ENCODE measurements around the gene MRPL46.
"Not testable (repeated sequence)": the region's sequence is repeated elsewhere in the genome, so short reads cannot be mapped to it uniquely, and the experiment has no call there.

The MRPL46 gene

GRCh38 chr15:88477126-88477525 is 9.9 kb upstream of the MRPL46 start:
- DNase-seq = no peak

DNA sequence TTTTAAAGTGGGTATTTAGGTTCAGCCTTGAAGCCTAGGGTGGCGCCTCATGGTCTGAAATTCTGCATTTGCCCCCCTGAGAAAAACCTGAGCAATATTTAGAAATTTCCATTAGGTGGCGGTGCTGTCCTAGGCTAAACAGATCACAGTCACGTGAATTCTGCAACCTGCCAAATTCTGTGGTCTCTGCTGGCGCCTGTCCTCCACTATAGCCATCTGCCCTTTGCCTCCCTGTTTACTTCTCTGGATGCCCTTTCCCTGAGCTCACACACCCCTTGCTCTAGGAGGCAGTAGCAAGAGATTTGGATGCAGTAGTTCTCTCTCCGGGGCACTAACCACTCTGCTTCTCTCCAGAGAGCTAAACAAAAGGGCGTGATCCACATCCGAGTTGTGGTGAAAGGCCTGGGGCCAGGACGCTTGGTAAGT is 9.5 kb upstream of the MRPL46 start:
- peak; percentile 29 for DNase-seq

DNA sequence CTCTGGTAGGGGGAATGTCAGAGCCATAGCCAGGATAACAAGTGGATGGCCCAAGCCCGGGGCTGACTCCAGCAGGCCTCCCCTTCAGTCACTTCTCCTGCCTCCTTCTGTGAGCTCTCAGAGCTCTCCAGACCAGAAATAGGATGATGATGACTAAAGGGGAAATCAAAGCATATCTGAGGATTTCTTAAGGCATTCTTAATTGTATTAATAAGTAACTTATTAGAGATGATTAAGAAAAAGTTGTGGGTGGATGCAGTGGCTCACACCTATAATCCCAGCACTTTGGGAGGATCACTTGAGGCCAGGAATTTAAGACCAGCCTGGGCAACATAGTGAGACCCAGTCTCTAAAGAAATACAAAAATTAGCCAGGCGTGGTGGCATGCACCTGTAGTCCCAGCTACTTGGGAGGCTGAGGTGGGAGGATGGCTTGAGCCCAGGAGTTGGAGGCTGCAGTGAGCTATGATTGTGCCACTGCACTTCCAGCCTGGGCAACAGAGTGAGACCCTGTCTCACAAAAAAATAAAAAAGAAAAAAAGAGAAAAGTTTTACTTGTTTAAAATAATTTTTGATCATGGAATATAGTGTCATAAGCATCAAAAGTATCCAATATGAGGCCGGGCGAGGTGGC is 6.6 kb upstream of the MRPL46 start:
- not testable (repeated sequence) for DNase-seq

- DNase-seq = no peak
Observed at GRCh38 chr15:88472225-88472624, 5.0 kb upstream of the MRPL46 start.

- no peak for DNase-seq
Observed at GRCh38 chr15:88470625-88471372, 3.6 kb upstream of the MRPL46 start.

DNA sequence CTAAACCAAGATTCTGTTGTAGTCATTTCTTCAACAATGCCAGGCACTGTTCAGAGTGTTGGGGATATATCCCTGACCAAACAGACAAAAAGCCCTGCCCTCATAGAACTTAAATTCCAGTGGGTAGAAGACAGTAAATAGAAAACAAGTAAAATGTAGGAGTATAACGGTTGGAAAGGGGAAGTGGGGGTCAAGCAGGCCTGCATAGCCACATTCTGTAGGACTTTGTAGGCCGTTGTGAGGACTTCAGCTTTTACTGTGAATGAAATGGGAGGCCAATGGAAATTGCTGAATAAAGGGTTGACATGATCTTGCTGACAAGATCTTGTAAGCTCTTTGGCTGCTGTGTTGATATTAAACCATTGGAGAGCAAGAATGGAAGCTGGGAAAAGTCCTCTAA is 2.1 kb upstream of the MRPL46 start:
- DNase-seq = no peak

DNA sequence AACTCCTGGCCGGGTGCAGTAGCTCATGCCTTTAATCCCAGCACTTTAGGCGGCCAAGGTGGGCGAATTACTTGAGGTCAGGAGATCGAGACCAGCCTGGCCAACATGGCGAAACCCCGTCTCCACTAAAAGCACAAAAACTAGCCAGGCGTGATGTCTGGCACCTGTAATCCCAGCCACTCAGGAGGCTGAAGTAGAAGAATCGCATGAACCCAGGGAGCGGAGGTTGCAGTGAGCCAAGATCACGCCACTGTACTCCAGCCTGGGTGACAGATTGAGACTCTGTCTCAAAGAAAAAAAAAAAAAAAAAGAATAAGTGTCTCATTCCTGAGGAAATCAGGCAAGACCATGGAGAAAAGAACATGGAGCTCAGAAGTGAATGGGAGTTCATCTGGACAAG is 1.5 kb upstream of the MRPL46 start:
- not testable (repeated sequence) for DNase-seq

DNA sequence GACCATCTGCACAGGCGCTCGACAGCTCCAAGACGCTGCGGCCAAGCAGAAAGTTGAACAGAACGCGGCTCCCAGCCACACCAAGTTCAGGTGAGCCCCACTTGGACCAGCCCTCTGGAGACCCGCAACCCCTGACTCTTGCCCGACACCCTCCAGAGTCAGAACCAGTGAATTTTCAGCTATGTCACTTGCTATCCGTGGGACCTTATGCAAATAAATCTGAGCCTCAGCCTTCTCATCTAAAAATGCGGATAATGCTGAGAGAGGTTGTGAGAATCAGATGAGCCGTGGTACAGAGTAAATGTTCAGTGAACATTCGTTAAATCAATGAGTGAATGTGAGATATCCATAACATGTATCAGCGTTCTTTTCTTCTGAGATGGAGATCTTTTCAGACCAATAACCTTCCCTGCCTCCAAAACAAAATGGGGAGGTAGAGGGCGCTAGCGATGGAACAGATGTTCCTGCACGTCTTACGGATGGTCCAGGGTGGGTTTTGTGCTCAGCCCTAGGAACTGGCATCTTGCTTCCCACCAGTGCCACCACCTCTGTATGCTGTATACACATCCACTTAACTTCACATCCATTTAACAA is 844 bp upstream of the MRPL46 start:
- no peak for DNase-seq

DNA sequence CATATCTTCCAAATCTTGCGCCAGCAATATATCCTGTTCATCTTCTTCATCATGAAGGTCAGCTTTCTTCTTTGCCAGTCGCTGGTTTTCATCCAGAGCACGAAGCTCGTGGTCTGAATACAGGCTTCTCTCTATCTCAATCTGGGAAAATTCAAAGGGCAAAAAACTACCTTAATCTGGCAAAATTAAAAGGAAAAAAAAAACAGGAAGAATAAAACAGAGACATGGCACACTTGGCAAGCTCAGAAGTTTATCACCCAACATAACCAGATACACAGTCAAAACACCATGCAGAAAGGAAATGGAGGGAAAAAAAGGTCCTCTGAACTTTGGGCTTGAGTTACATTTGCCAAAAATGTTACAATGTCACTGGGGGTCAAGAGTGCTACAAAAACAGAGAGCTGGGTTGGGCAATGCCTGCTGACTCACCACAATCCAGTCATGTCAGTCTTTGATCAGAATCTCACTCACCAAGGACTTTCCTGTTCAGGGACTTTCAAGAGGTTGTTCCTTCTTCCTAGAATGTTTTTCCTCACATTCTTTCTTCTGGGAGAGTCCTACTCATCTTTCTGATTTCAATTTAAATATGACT is 1.5 kb downstream of the MRPL46 start:
- DNase-seq = no peak

GRCh38 chr15:88463870-88464532 is 3.2 kb downstream of the MRPL46 start:
- DNase-seq = no peak

DNA sequence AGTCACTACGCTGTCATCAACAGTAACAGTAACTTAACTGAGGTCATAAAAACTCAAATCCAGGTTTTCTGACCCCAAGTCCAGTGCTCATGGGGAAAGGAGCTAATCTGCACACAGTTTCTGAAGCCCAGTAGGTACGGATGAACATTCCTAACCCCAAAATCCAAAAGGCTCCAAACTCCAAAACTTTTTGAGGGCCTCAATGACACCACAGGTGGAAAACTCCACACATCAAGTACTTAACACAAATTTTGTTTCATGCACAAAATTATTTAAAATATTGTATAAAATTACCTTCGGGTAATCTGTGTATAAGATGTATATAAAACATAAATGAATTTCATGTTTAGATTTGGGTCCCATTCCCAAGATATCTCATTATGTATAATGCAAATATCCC is 10.5 kb downstream of the MRPL46 start:
- no peak for DNase-seq

DNA sequence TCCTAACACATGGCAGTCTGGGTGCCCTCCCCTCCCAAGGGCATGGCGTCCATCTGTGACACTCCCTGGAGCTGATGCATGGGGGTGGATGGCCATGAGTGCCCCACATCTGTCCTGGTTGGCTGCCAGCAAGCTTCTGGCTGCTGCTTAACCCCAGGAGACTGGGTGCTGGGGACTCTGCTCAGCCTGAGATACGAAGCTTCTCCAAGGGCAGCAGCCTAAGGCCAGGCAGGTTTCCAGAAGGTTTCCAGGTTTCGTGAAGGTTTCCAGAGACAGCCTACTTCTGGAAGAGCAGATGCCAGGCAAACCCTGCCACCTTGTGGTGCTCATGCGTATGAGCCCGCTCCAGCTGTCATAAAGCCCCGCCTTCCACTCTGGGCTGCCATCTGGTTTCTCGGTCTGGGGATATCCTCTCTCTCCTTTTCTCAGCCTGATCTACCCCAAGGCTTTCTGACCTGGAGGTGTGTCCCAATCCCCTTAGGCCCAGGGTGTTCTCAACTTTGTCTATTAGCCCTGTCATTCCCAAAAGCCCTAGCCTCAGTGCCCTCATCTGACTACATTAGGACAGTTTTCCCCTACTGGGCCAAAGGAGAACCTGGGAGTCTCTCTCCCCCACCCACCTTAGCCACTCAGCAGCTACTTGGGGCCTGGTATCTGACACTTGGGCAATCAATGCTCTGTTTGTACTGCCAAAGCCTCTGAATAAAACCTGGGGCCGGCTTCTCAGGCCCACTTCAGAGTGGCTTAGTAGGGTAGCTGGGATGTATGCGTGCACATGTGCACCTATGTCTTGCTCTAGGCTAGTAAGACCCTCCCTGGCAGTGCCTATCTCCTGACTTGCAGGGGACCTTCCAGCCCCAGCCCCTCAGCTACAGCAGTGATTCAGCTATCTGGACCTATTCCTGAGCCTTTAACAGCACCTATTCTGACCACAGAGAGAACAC is 12.0 kb downstream of the MRPL46 start:
- DNase-seq = peak; percentile 22

DNA sequence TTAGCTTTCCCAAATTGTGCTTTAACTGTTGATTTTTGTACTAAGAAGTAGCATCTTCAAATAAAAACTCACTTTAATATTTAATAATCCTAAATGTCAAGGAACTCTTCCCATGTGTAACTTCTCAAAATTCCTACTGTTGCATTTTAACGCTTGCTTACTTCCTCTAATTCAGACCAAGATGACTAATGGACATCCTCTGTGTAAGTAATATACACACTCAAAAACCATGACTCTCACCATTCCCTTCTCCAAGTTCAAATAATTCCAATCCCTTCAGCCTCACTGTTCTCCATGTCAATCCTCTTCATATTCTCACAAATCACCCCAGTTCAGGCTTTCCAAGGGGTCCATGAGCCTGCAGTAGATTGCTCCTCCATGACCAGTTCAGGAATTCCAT is 13.0 kb downstream of the MRPL46 start:
- DNase-seq = no peak

DNA sequence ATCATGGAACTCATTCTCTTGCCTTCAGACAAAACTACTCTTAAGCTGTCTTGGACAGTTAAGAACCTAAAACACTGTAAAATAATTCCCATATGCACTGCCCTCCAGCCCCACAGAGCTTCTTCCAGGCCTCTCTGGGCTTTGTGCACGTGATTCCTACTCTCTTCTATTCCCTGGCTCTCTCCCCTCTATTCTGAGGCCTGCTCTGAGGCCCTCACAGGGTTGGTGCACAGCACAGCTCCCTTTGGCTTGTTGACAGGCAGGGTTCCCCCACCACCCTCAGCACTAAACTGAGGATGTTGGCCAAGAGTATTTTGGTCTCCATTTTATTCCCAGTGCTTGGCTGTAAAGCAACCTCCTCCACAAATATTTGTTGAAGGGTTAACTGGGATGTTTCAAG is 13.5 kb downstream of the MRPL46 start:
- DNase-seq = no peak

GRCh38 chr15:88450125-88450798 is 16.9 kb downstream of the MRPL46 start:
- peak; percentile 45 for DNase-seq

GRCh38 chr15:88449581-88449980 is 17.6 kb downstream of the MRPL46 start:
- no peak for DNase-seq

- DNase-seq = no peak
Observed at GRCh38 chr15:88448991-88449461, 18.2 kb downstream of the MRPL46 start.

DNA sequence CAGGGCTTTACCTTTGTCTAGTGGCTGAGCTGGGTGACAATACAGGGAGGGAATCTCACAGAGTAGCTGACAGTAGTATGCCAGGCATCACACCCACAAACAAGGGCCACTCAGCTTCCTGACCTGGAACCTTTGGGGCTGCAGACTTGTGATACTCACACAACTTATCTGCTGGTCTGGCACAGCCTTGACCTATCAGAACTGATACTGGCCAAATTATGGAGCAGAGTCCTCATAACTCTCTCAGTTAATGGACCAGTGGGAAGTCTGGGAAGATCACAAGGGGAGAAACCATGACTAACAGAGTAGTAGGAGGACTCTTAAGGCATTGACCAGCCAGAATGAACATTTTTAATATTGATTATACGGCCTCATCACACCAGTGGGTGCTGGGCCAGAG is 19.4 kb downstream of the MRPL46 start:
- no peak for DNase-seq

- no peak for DNase-seq
Observed at GRCh38 chr15:88447206-88447605, 20.0 kb downstream of the MRPL46 start.

DNA sequence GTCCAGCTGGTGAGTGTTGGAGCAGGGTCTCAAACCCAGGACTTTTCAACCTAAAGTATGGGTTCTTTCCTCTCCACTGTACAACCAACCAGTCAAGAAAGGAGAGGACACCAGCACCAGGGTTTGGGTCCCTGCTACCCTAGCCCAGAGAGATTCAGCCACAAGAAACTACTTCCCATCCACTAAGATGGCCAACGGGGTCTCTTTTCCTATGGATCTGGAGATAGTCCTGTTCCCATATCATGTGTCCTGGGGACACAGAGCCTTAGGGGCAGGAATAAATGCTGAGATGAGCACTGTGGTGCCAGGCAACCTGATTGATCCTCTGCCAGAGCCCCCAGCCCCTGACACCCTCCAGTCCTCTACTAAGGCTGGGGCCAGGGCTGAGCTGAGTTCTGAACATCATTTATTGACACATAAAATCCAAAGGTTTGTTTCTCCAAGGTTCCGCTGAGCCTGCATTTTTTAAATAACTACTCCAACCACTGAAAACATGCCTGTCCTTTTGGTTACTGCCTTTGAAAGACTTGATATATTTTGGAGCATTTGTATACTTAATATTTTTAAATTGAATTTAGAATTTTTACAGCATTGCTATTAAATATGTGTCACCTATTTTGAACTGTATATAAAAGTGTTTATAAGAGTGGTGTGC is 26.0 kb downstream of the MRPL46 start:
- DNase-seq = no peak

DNA sequence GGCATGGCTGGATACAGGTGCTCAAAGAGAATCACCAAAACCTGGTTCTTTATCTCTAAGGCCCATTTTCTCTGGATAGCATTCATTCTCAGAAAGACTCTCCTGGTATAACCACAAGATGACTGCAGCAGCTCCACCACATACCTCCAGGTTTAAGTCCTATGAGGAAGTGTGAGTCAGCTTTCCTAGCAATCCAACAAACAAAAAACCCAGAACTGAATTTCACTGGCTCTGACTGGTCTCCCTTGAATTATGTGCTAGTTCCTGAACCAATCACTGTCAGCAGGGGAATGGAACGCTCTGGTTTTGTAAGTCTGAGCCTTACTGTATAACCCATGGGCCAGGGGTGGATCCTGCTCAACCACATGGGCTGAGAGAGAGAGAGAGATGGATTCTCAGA is 27.2 kb downstream of the MRPL46 start:
- no peak for DNase-seq

Measured in NCI-H446 treated with DMSO at 0.1 percent for 48 hours (cell line).